Measurements from ENCODE around the gene SH3PXD2A.

The SH3PXD2A gene

DNA sequence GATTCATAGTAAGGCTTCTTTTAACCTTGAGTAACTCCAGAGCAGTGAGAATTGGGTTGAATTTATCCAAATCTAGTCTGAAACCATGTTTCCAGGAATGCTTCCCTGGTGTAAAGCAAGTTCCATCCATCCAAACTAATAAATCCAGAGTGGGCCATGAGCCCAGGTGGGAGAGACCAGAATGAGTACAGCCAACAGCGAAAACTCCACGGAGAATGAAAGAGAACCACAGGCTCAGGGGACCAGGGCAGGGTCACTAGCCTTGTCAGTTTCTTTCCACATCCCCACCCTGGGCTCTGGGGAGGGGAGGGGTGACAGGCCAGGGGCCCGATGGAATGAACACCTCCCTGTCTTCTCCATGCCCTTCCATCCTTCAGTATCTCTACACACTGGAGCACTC lies 181.8 kb downstream of the SH3PXD2A start:
- H3K4me2 ChIP-seq (ENCODE audit: insufficient read depth, low read length): no peak overlapping the region
- H3K36me3 ChIP-seq (ENCODE audit: insufficient read depth, low read length): no peaks in the 10 kb centered on the region
- ATAC-seq (ENCODE audit: insufficient read depth, low read depth) (no peak), DNase-seq (no peak)
- H4K20me1 ChIP-seq (ENCODE audit: insufficient read depth, low read length): no peaks in the 10 kb centered on the region
- no peaks in the 10 kb centered on the region for H3K4me1 ChIP-seq (ENCODE audit: insufficient read depth, low read length)
- no peak overlapping the region for H2AFZ ChIP-seq (ENCODE audit: low read depth, low read length)
- no peak overlapping the region for H3K4me3 ChIP-seq (ENCODE audit: low read depth in 1 of 2, low read length in 2 of 2)
- H3K27me3 ChIP-seq (ENCODE audit: insufficient read depth, low read length, poor library complexity): no peaks in the 10 kb centered on the region
- TF ChIP-seq, protein P1, sequence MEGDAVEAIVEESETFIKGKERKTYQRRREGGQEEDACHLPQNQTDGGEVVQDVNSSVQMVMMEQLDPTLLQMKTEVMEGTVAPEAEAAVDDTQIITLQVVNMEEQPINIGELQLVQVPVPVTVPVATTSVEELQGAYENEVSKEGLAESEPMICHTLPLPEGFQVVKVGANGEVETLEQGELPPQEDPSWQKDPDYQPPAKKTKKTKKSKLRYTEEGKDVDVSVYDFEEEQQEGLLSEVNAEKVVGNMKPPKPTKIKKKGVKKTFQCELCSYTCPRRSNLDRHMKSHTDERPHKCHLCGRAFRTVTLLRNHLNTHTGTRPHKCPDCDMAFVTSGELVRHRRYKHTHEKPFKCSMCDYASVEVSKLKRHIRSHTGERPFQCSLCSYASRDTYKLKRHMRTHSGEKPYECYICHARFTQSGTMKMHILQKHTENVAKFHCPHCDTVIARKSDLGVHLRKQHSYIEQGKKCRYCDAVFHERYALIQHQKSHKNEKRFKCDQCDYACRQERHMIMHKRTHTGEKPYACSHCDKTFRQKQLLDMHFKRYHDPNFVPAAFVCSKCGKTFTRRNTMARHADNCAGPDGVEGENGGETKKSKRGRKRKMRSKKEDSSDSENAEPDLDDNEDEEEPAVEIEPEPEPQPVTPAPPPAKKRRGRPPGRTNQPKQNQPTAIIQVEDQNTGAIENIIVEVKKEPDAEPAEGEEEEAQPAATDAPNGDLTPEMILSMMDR (IDR thresholded peaks at IDR 0.05; ENCODE audit: borderline replicate concordance, extremely low read depth, low read length, poor library complexity, severe bottlenecking): no peak
- TF ChIP-seq EZH2 (IDR thresholded peaks at IDR 0.05; ENCODE audit: borderline replicate concordance, low read depth, low read length, severe bottlenecking): no peak
- no peaks in the 10 kb centered on the region for H3K9me3 ChIP-seq (ENCODE audit: insufficient read depth, low read length, severe bottlenecking)
- H3K27ac ChIP-seq (ENCODE audit: low read length): no peak overlapping the region
- H3K79me2 ChIP-seq (ENCODE audit: insufficient read depth, low read length): no peaks in the 10 kb centered on the region
- H3K9ac ChIP-seq (ENCODE audit: low read depth, low read length): no peak overlapping the region

DNA sequence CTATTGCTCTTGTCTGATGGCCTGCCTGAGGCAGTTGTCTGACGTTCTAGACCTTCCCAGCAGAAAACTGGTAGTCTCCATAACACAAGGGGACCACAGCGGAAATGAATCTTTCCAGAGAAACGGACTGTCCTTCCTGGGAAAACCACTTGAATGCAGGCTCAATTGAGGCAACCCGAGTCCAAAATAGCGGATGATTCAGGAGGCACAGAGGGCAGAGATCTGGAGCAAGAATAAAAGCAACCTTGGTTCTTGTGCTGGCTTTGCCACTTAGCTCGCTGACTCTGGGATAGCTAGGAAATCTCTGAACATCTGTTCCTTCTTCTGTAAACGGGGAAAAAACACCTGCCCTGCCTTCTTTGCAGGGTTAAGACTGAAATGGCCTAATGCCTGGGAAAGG lies 183.0 kb downstream of the SH3PXD2A start:
- no peak overlapping the region for H3K4me2 ChIP-seq (ENCODE audit: insufficient read depth, low read length)
- H3K9me3 ChIP-seq (ENCODE audit: insufficient read depth, low read length, severe bottlenecking): no peaks in the 10 kb centered on the region
- TF ChIP-seq, protein P1 (IDR thresholded peaks at IDR 0.05; ENCODE audit: borderline replicate concordance, extremely low read depth, low read length, poor library complexity, severe bottlenecking): no peak
- no peak for TF ChIP-seq EZH2 (IDR thresholded peaks at IDR 0.05; ENCODE audit: borderline replicate concordance, low read depth, low read length, severe bottlenecking)
- H2AFZ ChIP-seq (ENCODE audit: low read depth, low read length): no peak overlapping the region
- no peak overlapping the region for H3K9ac ChIP-seq (ENCODE audit: low read depth, low read length)
- no peaks in the 10 kb centered on the region for H3K36me3 ChIP-seq (ENCODE audit: insufficient read depth, low read length)
- H3K79me2 ChIP-seq (ENCODE audit: insufficient read depth, low read length): no peaks in the 10 kb centered on the region
- H3K27me3 ChIP-seq (ENCODE audit: insufficient read depth, low read length, poor library complexity): no peaks in the 10 kb centered on the region
- no peak for DNase-seq
- H3K4me3 ChIP-seq (ENCODE audit: low read depth in 1 of 2, low read length in 2 of 2): no peak overlapping the region
- no peaks in the 10 kb centered on the region for H3K4me1 ChIP-seq (ENCODE audit: insufficient read depth, low read length)
- H4K20me1 ChIP-seq (ENCODE audit: insufficient read depth, low read length): 0 out of 2 replicates have a peak, but pooled peaks cover 4% of the 10 kb centered on the region
- ATAC-seq (ENCODE audit: insufficient read depth, low read depth): no peak
- no peak overlapping the region for H3K27ac ChIP-seq (ENCODE audit: low read length)

DNA sequence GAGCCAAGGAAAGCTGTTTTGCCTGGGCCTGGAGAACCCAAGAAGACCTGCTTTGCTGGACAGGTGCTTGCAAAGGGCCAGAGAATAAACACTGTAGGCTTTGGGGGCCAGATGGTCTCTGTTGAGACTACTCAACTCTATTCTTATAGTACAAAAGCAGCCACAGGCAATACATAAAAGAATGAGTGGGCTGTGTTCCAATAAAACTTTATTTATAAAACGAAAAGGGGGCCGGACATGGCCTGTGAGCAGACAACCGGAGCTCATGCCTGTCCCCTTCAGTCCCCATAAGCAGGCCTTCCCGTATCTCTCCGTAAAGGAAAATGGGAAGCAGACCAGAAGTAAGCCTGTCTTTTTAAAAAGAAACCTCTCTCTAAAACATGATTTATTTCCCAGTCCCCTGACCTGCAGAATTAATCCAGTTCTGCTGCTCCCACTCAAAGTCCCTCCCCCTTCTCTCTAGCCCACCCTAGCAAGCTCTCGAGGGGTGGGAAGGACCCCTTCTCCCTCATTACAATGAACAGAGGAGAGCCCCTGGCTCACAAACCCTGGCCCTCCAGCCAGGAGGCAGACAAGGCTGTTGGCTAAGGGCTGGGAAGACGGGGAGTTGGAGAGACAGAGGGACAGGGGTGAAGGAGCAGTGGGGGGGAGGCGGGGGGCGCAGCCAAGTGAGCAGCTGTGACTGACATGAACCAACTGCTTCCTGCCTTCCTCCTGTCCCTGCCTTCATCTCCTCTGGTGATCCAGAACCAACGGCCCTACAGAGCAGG lies 184.1 kb downstream of the SH3PXD2A start:
- Histone ChIP-seq H3K27me3 (ENCODE audit: insufficient read depth, low read length, poor library complexity) (no peaks in the 10 kb centered on the region), H3K79me2 (ENCODE audit: insufficient read depth, low read length) (no peaks in the 10 kb centered on the region), H3K36me3 (ENCODE audit: insufficient read depth, low read length) (no peaks in the 10 kb centered on the region), H3K27ac (ENCODE audit: low read length) (no peak overlapping the region), H3K9ac (ENCODE audit: low read depth, low read length) (no peak overlapping the region), H2AFZ (ENCODE audit: low read depth, low read length) (no peak overlapping the region), H3K9me3 (ENCODE audit: insufficient read depth, low read length, severe bottlenecking) (no peaks in the 10 kb centered on the region), H4K20me1 (ENCODE audit: insufficient read depth, low read length) (peaks cover 11% of the 10 kb centered on the region; the same call in 1 of the 2 replicates), H3K4me1 (ENCODE audit: insufficient read depth, low read length) (no peaks in the 10 kb centered on the region), H3K4me3 (ENCODE audit: low read depth in 1 of 2, low read length in 2 of 2) (no peak overlapping the region), H3K4me2 (ENCODE audit: insufficient read depth, low read length) (no peak overlapping the region)
- ATAC-seq (ENCODE audit: insufficient read depth, low read depth): no peak
- no peak for TF ChIP-seq EZH2 (IDR thresholded peaks at IDR 0.05; ENCODE audit: borderline replicate concordance, low read depth, low read length, severe bottlenecking)
- TF ChIP-seq, protein P1 (IDR thresholded peaks at IDR 0.05; ENCODE audit: borderline replicate concordance, extremely low read depth, low read length, poor library complexity, severe bottlenecking): no peak
- no peak for DNase-seq

Data from DND-41 (cell line).